Esophagus muscularis mucosa (tissue), 4 donors: ENCODE results near the gene UBL7. TPM values are rescaled to one million over a fixed set of nuclear protein-coding genes. Genes with fewer than 3 reads are reported as not detected.
"Not testable (repeated sequence)": the region's sequence is repeated elsewhere in the genome, so short reads cannot be mapped to it uniquely, and the experiment has no call there.

Experiments
- DNase-seq: peaks from one replicate; pipeline ENCODE4 v3.0.0-alpha.2; 2017; ENCODE audit errors: extremely low spot score
- H3K27ac ChIP-seq, 4 donors: fragments of 200-600 bp; sonication (generic); replicated peaks in 1 of 4; 1 replicate in 3 of 4; 2 replicates in 1 of 4; pipeline ENCODE4 v1.5.1; 2016 to 2019; ENCODE audit warnings: mild to moderate bottlenecking in 1 of 4
- H3K27me3 ChIP-seq, 4 donors: fragments of 200-600 bp; sonication (generic); one replicate each; pipeline versions ENCODE4 v1.5.1 to v1.6.0; 2016 to 2019
- H3K36me3 ChIP-seq, 4 donors: fragments of 200-600 bp; sonication (generic); one replicate each; pipeline ENCODE4 v1.5.1; 2016 to 2019
- H3K4me1 ChIP-seq, 4 donors: fragments of 200-600 bp; sonication (generic); one replicate each; pipeline ENCODE4 v1.5.1; 2016 to 2019
- H3K4me3 ChIP-seq, 4 donors: fragments of 200-600 bp; sonication (generic); 1 replicate in 2 of 4; 2 replicates in 2 of 4; pipeline ENCODE4 v1.5.1; 2016 to 2019; ENCODE audit warnings: mild to moderate bottlenecking in 4 of 4, moderate library complexity in 1 of 4
- H3K9me3 ChIP-seq, 4 donors: fragments of 200-600 bp; sonication (generic); 1 replicate in 3 of 4; 2 replicates in 1 of 4; pipeline ENCODE4 v1.5.1; 2016 to 2019
- EP300 ChIP-seq: sonication (generic); formaldehyde crosslinking; IDR thresholded peaks from one replicate; pipeline ENCODE4 v1.6.1; 2017; ENCODE audit warnings: antibody characterized with exemption
- POLR2A ChIP-seq: fragments of 450-650 bp; IDR thresholded peaks from one replicate; pipeline ENCODE4 v1.6.1; 2017; ENCODE audit warnings: antibody characterized with exemption, moderate library complexity, mild to moderate bottlenecking, low read depth
- POLR2AphosphoS5 ChIP-seq, 2 donors: sonication (generic); formaldehyde crosslinking; IDR thresholded peaks; one replicate each; pipeline ENCODE4 v1.6.1; 2017; ENCODE audit warnings: antibody characterized with exemption in 2 of 2
- WGBS: methylation state at CpG from one replicate; pipeline ENCODE4 v1.1.5; 2018; 5-methylcytosine and 5-hydroxymethylcytosine counted together
- intact Hi-C: fragments of 100-400 bp; cut with DNase I; formaldehyde crosslinking; loops from one replicate; pipeline ENCODE4 v1.15.1; 2023
- total RNA-seq, 4 donors: library from RNA; depleted of rRNA; stranded (reverse); fragments of >200 nt; gene quantifications; one replicate each; pipeline versions ENCODE4 v1.1.0 to v1.2.1, GENCODE V29; 2016
- TF ChIP-seq, protein P1 (sequence below), 3 experiments: fragments of 200-600 bp in 2 of 3; fragments of 450-650 bp in 1 of 3; sonication (generic) in 2 of 3; IDR thresholded peaks; one replicate each; pipeline ENCODE4 v1.5.1; 2017 to 2019; ENCODE audit warnings: antibody characterized with exemption in 3 of 3, mild to moderate bottlenecking in 2 of 3, moderate library complexity in 1 of 3

The UBL7 gene
- total RNA-seq, 4 donors from 2014 or later: 52.7 to 69.7 (median 60.5) TPM

DNA sequence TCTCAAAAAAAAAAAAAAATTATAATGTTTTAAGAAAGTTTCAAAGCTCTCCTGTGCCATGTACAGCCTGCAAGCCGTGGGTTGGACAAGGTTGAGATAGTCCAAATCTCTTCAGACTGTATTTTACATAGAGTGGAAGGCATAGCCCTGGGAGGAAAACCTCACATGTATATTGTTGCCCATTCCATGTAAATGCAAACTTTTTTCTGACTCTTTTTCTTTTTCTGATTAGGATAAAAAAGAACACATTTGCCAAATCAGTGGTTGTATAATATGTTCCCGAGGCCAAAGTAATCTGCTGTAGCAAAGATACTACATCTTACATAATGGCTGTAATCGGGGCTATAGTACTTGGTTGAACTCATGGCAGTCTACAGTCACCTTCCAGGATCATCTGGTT lies 35.7 kb upstream of the UBL7 start:
- no peak overlapping the region for H3K4me3 ChIP-seq
- no peak for TF ChIP-seq POLR2A
- TF ChIP-seq, protein P1, sequence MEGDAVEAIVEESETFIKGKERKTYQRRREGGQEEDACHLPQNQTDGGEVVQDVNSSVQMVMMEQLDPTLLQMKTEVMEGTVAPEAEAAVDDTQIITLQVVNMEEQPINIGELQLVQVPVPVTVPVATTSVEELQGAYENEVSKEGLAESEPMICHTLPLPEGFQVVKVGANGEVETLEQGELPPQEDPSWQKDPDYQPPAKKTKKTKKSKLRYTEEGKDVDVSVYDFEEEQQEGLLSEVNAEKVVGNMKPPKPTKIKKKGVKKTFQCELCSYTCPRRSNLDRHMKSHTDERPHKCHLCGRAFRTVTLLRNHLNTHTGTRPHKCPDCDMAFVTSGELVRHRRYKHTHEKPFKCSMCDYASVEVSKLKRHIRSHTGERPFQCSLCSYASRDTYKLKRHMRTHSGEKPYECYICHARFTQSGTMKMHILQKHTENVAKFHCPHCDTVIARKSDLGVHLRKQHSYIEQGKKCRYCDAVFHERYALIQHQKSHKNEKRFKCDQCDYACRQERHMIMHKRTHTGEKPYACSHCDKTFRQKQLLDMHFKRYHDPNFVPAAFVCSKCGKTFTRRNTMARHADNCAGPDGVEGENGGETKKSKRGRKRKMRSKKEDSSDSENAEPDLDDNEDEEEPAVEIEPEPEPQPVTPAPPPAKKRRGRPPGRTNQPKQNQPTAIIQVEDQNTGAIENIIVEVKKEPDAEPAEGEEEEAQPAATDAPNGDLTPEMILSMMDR (IDR thresholded peaks at IDR 0.05): no peak
- no peak for TF ChIP-seq POLR2AphosphoS5 (IDR thresholded peaks at IDR 0.05)
- TF ChIP-seq EP300: no peak
- no peaks in the 10 kb centered on the region for H3K9me3 ChIP-seq
- H3K27ac ChIP-seq: no peak overlapping the region
- H3K4me1 ChIP-seq: no peaks in the 10 kb centered on the region
- WGBS: 87% methylated on average over 3 of the region's 3 CpGs
- no peaks in the 10 kb centered on the region for H3K36me3 ChIP-seq
- intact Hi-C loops: no loop called here
- DNase-seq: no peak
- H3K27me3 ChIP-seq: no peaks in the 10 kb centered on the region

DNA sequence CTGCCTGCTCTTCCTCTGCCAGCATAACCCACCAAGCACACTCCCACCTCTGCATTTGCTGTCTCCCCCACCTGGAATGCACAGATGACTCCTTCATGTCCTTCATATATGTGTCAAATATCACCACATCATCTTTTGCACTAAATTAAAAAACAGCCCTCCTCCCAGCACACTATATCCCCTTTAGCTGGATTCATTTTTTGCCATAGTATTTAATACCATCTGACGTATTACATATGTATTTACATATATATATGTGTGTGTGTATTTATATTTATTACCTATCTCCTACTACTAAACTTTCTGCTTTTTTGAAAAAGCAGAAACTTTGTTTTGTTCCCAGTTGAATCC lies 29.4 kb upstream of the UBL7 start:
- no peaks in the 10 kb centered on the region for H3K4me1 ChIP-seq
- intact Hi-C loops: no loop called here
- H3K27ac ChIP-seq: no peak overlapping the region
- H3K27me3 ChIP-seq: no peaks in the 10 kb centered on the region
- DNase-seq: no peak
- H3K4me3 ChIP-seq: no peak overlapping the region
- 86% methylated on average over 1 of the region's 1 CpG for WGBS
- H3K9me3 ChIP-seq: no peaks in the 10 kb centered on the region
- TF ChIP-seq, protein P1 (IDR thresholded peaks at IDR 0.05): no peak
- no peak for TF ChIP-seq EP300
- no peak for TF ChIP-seq POLR2AphosphoS5 (IDR thresholded peaks at IDR 0.05)
- no peak for TF ChIP-seq POLR2A
- H3K36me3 ChIP-seq: no peaks in the 10 kb centered on the region

DNA sequence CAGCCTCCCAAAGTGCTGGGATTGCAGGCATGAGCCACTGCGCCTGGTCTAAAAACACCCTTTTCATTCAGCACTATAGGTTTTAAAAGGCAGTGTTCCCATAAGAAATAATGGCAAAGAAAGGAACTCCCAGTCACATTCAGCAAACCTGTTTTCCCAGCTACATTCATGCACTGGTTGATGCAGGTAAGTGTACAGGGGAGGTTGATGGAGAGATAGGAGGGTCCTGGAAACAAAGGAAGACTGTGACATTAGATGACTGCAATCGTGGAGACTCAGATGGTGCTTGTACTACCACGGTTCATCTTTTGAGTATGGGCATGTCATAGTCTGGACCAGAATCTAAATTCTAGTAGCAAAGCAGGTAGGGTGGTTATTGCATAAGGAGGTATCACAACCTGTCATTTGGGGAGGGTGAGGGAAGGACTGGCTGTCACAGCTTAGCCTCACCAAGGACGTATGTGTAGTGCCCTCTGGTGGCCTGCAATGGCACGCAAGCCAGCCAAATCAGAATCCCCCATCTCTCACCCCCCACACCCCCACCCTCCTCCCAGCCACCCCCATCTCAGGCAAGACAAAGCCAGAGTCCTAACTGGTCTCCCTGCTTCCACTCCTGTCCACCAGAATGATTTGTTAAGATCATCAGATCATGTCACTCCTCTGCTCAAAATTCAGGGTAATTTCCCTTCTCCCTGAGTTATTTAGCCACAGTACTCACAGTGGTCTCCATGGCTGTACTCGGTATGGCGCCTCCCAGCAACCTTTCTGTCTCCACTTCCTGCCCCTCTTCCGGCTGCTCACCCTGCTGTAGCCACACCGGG lies 28.8 kb upstream of the UBL7 start:
- Histone ChIP-seq H3K36me3 (no peaks in the 10 kb centered on the region), H3K27me3 (no peaks in the 10 kb centered on the region), H3K9me3 (no peaks in the 10 kb centered on the region), H3K4me1 (no peaks in the 10 kb centered on the region), H3K4me3 (no peak overlapping the region), H3K27ac (no peak overlapping the region)
- 39% methylated on average over 9 of the region's 9 CpGs for WGBS
- DNase-seq: no peak
- intact Hi-C loops: loop anchor here (5.0 kb wide), 1 partner anchor 117 kb away; no protein-coding TSS in a partner anchor
- TF ChIP-seq, protein P1 (IDR thresholded peaks at IDR 0.05): peak; percentile 42 to 69 (median 48)
- no peak for TF ChIP-seq POLR2AphosphoS5 (IDR thresholded peaks at IDR 0.05)

DNA sequence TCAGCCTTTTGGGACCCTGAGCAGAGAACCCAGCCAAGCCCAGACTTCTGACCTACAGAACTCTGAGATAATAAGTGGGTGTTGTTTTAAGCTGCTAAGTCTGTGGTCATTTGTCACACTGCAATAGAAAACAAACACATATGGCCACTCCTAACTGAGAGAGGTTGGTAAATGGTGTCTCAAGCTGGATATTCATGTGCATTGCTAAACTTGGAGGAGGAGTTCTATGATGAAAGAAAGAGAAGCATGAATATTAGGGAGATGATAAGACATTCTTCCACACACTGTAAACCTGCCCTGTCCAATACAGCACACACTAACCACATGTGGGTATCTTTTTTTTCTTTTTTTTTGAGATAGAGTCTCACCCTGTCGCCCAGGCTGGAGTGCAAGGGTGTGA lies 27.8 kb upstream of the UBL7 start:
- WGBS: 95% methylated on average over 1 of the region's 1 CpG
- TF ChIP-seq, protein P1 (IDR thresholded peaks at IDR 0.05): no peak
- TF ChIP-seq POLR2A (no peak), POLR2AphosphoS5 (IDR thresholded peaks at IDR 0.05) (no peak), EP300 (no peak)
- no peak for DNase-seq
- H3K9me3 ChIP-seq: no peaks in the 10 kb centered on the region
- no peak overlapping the region for H3K27ac ChIP-seq
- H3K27me3 ChIP-seq: no peaks in the 10 kb centered on the region
- no peak overlapping the region for H3K4me3 ChIP-seq
- intact Hi-C loops: loop anchor here (5.0 kb wide), 1 partner anchor 116 kb away; no protein-coding TSS in a partner anchor
- H3K36me3 ChIP-seq: no peaks in the 10 kb centered on the region
- no peaks in the 10 kb centered on the region for H3K4me1 ChIP-seq

DNA sequence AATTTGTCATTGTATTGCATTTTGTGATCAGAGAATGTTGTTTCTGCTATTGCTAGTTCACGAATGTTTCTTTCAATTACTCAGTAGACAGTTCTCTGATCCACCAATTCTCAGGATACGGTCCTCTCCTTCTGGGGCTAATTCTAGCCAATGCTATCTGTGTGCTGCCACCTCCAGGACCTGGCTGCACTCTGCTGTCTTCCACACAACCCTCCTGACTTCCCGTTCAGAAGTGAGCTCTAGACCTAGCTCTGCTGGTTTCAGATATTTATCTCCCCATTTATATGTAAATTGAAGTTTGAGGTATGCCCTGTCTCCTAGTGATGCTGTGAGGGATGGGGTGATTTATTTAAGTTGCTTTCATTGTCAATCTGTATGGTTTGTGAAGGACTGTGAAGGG lies 21.7 kb upstream of the UBL7 start:
- TF ChIP-seq EP300 (no peak), POLR2A (no peak), POLR2AphosphoS5 (IDR thresholded peaks at IDR 0.05) (no peak)
- TF ChIP-seq, protein P1 (IDR thresholded peaks at IDR 0.05): no peak
- 65% methylated on average over 3 of the region's 3 CpGs for WGBS

DNA sequence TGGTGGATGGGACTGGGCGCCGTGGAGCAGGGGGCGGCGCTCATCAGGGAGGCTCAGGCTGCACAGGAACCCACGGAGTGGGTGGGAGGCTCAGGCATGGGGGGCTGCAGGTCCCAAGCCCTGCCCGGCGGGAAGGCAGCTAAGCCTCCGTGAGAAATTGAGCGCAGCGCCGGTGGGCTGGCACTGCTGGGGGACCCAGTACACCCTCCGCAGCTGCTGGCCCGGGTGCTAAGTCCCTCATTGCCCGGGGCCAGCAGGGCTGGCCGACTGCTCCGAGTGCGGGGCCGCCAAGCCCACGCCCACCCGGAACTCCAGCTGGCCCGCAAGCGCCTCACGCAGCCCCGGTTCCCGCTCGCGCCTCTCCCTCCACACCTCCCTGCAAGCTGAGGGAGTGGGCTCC lies 19.4 kb upstream of the UBL7 start:
- no CpG with 5 or more reads among the region's 27 CpGs for WGBS
- H3K4me3 ChIP-seq, H3K4me1 ChIP-seq, H3K27me3 ChIP-seq, DNase-seq, H3K9me3 ChIP-seq, intact Hi-C loops, H3K27ac ChIP-seq: not testable (repeated sequence)
- peaks cover 0 to 12% (median 2%) of the 10 kb centered on the region in 4 donors for H3K36me3 ChIP-seq

More for the DNA sequence above, 21.7 kb upstream of the UBL7 start:
- no peaks in the 10 kb centered on the region for H3K27me3 ChIP-seq
- intact Hi-C loops: no loop called here
- no peak overlapping the region for H3K4me3 ChIP-seq
- no peak for DNase-seq
- H3K4me1 ChIP-seq: no peaks in the 10 kb centered on the region
- no peak overlapping the region for H3K27ac ChIP-seq
- peaks cover 0 to 12% (median 2%) of the 10 kb centered on the region in 4 donors for H3K36me3 ChIP-seq
- H3K9me3 ChIP-seq: no peaks in the 10 kb centered on the region

DNA sequence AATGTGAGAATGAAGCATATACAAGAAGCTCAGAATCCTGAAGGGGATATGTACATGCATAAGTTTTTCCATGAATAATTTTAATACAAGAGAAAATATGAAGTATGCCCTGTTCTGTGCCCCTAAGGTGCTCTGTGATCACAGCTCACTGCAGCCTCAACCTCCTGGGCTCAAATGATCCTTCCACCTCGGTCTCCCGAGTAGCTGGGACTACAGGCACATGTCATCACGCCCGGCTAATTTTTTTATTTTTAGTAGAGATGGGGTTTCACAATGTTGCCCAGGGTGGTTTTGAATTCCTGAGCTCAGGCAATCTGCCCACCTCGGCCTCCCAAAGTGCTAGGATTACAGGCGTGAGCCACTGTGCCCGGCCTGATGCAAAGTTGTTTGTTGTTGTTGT lies 10.7 kb upstream of the UBL7 start:
- 89% methylated on average over 7 of the region's 7 CpGs for WGBS
- H3K4me3 ChIP-seq, DNase-seq, H3K9me3 ChIP-seq, intact Hi-C loops, H3K27me3 ChIP-seq, H3K27ac ChIP-seq, H3K4me1 ChIP-seq: not testable (repeated sequence)
- H3K36me3 ChIP-seq: peaks cover 0 to 21% (median 0%) of the 10 kb centered on the region in 4 donors
